Testis (tissue), 2 donors: ENCODE data around the gene TRIO.

Experiments
- POLR2A ChIP-seq: fragments of 450-650 bp; IDR thresholded peaks from one replicate; pipeline ENCODE4 v1.6.1; 2017; ENCODE audit warnings: antibody characterized with exemption, mild to moderate bottlenecking, moderate library complexity
- TF ChIP-seq, protein P1 (sequence below), 3 experiments: fragments of 450-650 bp in 2 of 3; fragments of 200-600 bp in 1 of 3; sonication (generic) in 1 of 3; IDR thresholded peaks; one replicate each; pipeline ENCODE4 v1.5.1; 2016 to 2019; ENCODE audit warnings: antibody characterized with exemption in 3 of 3, mild to moderate bottlenecking in 2 of 3, moderate library complexity in 1 of 3

DNA sequence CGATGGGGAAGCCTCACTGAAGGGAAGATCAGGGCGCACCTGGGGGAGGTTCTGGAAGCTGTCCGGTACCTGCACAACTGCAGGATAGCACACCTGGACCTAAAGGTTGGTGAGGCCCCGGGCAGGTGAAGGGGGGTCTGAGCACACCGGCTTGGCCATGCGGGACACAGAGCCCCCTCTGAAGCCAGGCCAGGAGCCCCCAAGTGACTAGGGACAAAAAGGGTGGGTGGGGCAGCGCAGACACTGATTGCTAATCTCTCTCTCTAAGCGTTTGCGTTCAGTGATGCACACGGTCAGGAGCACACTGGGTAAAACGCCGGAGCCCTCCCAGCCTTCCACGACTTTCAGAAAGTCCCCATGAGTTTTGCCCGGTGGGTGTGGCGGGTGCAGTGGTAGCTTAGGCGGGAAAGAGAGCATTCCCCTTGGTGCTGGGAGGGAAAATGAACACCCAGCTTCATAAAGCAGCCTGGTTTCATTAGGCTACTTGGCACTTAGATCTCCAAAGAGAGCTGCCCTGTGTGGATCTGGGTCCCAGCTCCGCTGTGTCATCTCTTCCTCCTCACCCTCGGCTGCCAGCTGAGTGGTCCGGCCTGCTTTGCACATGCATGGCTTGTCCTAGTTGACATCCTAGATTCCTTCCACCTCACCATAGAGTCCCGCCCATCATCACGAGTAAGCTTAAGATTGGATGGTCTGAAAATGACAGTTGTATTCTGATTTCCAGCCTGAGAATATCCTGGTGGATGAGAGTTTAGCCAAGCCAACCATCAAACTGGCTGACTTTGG, 364.2 kb downstream of the TRIO start:
- no peak for TF ChIP-seq POLR2A
- TF ChIP-seq, protein P1, sequence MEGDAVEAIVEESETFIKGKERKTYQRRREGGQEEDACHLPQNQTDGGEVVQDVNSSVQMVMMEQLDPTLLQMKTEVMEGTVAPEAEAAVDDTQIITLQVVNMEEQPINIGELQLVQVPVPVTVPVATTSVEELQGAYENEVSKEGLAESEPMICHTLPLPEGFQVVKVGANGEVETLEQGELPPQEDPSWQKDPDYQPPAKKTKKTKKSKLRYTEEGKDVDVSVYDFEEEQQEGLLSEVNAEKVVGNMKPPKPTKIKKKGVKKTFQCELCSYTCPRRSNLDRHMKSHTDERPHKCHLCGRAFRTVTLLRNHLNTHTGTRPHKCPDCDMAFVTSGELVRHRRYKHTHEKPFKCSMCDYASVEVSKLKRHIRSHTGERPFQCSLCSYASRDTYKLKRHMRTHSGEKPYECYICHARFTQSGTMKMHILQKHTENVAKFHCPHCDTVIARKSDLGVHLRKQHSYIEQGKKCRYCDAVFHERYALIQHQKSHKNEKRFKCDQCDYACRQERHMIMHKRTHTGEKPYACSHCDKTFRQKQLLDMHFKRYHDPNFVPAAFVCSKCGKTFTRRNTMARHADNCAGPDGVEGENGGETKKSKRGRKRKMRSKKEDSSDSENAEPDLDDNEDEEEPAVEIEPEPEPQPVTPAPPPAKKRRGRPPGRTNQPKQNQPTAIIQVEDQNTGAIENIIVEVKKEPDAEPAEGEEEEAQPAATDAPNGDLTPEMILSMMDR (IDR thresholded peaks at IDR 0.05): no peak
